ENCODE data around the gene CTXND1. TPM values are rescaled to one million over a fixed set of nuclear protein-coding genes. Genes with fewer than 3 reads are reported as not detected.

CTXND1 gene
- total RNA-seq, 4 donors from 2014 or later = 0.03 to 0.07 TPM; not detected in 2

DNA sequence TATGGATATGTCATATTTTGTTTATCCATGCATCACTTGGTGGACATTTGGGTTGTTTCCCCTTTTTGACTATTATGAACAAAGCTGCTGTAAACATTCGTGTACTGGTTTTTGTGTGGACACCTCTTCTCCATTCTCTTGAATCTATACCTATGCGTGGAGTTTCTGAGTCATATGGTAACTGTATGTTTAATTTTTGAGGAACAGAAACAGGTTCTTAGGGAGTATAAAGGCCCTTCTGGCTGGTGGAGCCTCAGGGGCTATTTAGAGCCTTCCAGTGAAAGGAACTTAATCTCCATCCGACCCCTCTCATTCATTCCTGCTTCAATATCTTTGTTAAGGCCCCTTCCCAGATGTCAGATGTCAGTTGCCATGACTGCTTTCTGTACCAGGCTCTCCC, 14.1 kb upstream of the CTXND1 start:
- in situ Hi-C loops (cut with MboI; ENCODE audit: low sequenced_read_pairs in 4 of 4) = no loop called here
- Histone ChIP-seq H3K9me3 (no peaks in the 10 kb centered on the region), H3K4me1 (no peaks in the 10 kb centered on the region), H3K27ac (no peak overlapping the region), H3K36me3 (no peaks in the 10 kb centered on the region), H3K4me3 (no peak overlapping the region), H3K27me3 (peaks cover 0 to 8% (median 0%) of the 10 kb centered on the region in 3 donors)
- DNase-seq = no peak
- intact Hi-C loops (cut with DNase I; ENCODE audit: low total_unique reads) = no loop called here
- TF ChIP-seq POLR2A (IDR thresholded peaks at IDR 0.05) = no peak
- TF ChIP-seq, protein P1, sequence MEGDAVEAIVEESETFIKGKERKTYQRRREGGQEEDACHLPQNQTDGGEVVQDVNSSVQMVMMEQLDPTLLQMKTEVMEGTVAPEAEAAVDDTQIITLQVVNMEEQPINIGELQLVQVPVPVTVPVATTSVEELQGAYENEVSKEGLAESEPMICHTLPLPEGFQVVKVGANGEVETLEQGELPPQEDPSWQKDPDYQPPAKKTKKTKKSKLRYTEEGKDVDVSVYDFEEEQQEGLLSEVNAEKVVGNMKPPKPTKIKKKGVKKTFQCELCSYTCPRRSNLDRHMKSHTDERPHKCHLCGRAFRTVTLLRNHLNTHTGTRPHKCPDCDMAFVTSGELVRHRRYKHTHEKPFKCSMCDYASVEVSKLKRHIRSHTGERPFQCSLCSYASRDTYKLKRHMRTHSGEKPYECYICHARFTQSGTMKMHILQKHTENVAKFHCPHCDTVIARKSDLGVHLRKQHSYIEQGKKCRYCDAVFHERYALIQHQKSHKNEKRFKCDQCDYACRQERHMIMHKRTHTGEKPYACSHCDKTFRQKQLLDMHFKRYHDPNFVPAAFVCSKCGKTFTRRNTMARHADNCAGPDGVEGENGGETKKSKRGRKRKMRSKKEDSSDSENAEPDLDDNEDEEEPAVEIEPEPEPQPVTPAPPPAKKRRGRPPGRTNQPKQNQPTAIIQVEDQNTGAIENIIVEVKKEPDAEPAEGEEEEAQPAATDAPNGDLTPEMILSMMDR (IDR thresholded peaks at IDR 0.05 in 4 of 5, conservative IDR thresholded peaks at IDR 0.05 in 1 of 5) = no peak
- no peak for ATAC-seq

DNA sequence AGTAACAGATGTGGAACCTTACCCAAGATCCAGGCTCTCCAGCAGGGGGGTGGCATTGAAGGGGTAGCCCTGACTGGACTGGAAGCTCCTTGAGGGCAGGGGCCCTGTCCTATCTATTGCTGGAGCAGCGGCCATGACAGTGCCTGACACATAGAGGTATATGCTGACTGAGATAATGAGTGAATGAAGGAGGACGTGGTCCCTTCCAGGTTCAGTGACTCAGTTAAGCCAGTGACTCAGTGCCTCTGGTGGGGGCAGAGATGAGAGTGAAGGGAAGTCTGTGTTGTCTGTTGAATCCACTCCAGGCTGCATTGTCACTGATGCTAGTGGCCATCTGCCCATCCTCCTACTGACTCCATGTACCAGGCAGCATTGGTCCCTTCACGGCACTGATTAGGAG, 13.0 kb upstream of the CTXND1 start:
- Histone ChIP-seq H3K9me3 (no peaks in the 10 kb centered on the region), H3K36me3 (no peaks in the 10 kb centered on the region), H3K27me3 (peaks cover 0 to 8% (median 0%) of the 10 kb centered on the region in 3 donors), H3K4me3 (no peak overlapping the region), H3K4me1 (no peaks in the 10 kb centered on the region), H3K27ac (no peak overlapping the region)
- ATAC-seq (no peak), DNase-seq (no peak)
- TF ChIP-seq POLR2A (IDR thresholded peaks at IDR 0.05) = no peak
- TF ChIP-seq, protein P1 (IDR thresholded peaks at IDR 0.05 in 4 of 5, conservative IDR thresholded peaks at IDR 0.05 in 1 of 5) = no peak
- intact Hi-C loops (cut with DNase I; ENCODE audit: low total_unique reads) = no loop called here
- in situ Hi-C loops (cut with MboI; ENCODE audit: low sequenced_read_pairs in 4 of 4) = no loop called here

DNA sequence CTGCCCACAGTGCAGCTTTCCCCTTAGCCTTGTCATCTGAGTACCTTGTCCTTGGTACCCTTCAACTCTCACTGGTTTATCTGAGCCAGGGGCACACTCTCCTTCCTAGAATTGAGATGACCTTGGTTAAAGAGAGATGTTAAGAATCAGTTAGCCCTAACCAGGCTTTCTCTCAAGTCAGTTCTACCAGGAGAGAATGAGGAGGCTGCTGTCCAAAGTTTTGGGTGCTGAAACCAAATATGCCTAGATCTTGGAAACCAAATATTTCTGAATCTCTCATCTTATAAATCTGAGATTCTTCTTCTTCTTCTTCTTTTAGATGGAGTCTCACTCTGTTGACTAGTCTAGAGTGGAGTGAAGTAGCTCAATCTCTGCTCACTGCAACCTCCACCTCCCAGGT, 12.0 kb upstream of the CTXND1 start:
- intact Hi-C loops (cut with DNase I; ENCODE audit: low total_unique reads) = no loop called here
- DNase-seq = no peak
- H3K36me3 ChIP-seq = no peaks in the 10 kb centered on the region
- in situ Hi-C loops (cut with MboI; ENCODE audit: low sequenced_read_pairs in 4 of 4) = no loop called here
- no peak for ATAC-seq
- no peak overlapping the region for H3K4me3 ChIP-seq
- no peaks in the 10 kb centered on the region for H3K4me1 ChIP-seq
- no peak for TF ChIP-seq POLR2A (IDR thresholded peaks at IDR 0.05)
- H3K27ac ChIP-seq = no peak overlapping the region
- H3K27me3 ChIP-seq = peaks cover 0 to 8% (median 2%) of the 10 kb centered on the region in 3 donors
- no peaks in the 10 kb centered on the region for H3K9me3 ChIP-seq

GRCh38 chr15:80260551-80260950, 8.5 kb upstream of the CTXND1 start:
- intact Hi-C loops (cut with DNase I; ENCODE audit: low total_unique reads) (no loop called here), in situ Hi-C loops (cut with MboI; ENCODE audit: low sequenced_read_pairs in 4 of 4) (no loop called here)
- Histone ChIP-seq H3K27me3 (peaks cover 0 to 11% (median 5%) of the 10 kb centered on the region in 3 donors), H3K9me3 (no peaks in the 10 kb centered on the region), H3K36me3 (no peaks in the 10 kb centered on the region), H3K4me1 (no peaks in the 10 kb centered on the region), H3K27ac (no peak overlapping the region), H3K4me3 (no peak overlapping the region)
- TF ChIP-seq POLR2A (IDR thresholded peaks at IDR 0.05) = no peak
- TF ChIP-seq, protein P1 (IDR thresholded peaks at IDR 0.05 in 4 of 5, conservative IDR thresholded peaks at IDR 0.05 in 1 of 5) = no peak
- ATAC-seq (no peak), DNase-seq (no peak)

GRCh38 chr15:80259942-80260510, 8.0 kb upstream of the CTXND1 start:
- in situ Hi-C loops (cut with MboI; ENCODE audit: low sequenced_read_pairs in 4 of 4) (no loop called here), intact Hi-C loops (cut with DNase I; ENCODE audit: low total_unique reads) (no loop called here)
- H3K27ac ChIP-seq = no peak overlapping the region
- DNase-seq (no peak), ATAC-seq (no peak)
- H3K9me3 ChIP-seq = no peaks in the 10 kb centered on the region
- H3K4me1 ChIP-seq = no peaks in the 10 kb centered on the region
- H3K27me3 ChIP-seq = peaks cover 0 to 11% (median 5%) of the 10 kb centered on the region in 3 donors
- no peak overlapping the region for H3K4me3 ChIP-seq
- no peak for TF ChIP-seq POLR2A (IDR thresholded peaks at IDR 0.05)
- TF ChIP-seq, protein P1 (IDR thresholded peaks at IDR 0.05 in 4 of 5, conservative IDR thresholded peaks at IDR 0.05 in 1 of 5) = no peak
- H3K36me3 ChIP-seq = no peaks in the 10 kb centered on the region

Measured in gastrocnemius medialis (tissue), 4 donors.